ENCODE measurements around the gene AFAP1. TPM values are rescaled to one million over a fixed set of nuclear protein-coding genes. Genes with fewer than 3 reads are reported as not detected.

The AFAP1 gene
- total and polyA plus RNA-seq, 8 donors: 23.6 to 31.4 (median 27.4) TPM

DNA sequence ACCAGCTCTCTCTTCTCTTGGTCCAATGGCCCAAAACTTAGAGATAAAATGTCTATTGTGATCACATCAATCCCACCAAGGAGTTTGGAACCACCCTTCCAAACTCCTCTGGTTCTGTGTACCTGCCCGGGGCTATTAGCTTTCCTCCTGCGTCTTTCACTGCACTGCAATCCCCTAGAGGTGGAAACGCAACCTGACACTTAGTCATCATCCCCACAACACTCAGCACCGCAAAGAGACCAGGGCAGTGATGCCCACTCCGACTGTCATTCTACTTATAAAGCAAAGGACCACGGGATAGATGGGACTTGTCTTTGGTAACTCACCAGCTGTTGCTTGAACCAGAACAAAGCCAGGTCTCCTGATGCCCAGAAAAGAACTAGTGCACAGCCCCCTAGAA, 22.0 kb downstream of the AFAP1 start:
- no peak for ATAC-seq
- H3K36me3 ChIP-seq: no peaks in the 10 kb centered on the region
- DNase-seq: no peak
- H3K27me3 ChIP-seq: no peaks in the 10 kb centered on the region
- H3K4me3 ChIP-seq: no peak overlapping the region
- no peak overlapping the region for H3K27ac ChIP-seq
- TF ChIP-seq, protein P1, sequence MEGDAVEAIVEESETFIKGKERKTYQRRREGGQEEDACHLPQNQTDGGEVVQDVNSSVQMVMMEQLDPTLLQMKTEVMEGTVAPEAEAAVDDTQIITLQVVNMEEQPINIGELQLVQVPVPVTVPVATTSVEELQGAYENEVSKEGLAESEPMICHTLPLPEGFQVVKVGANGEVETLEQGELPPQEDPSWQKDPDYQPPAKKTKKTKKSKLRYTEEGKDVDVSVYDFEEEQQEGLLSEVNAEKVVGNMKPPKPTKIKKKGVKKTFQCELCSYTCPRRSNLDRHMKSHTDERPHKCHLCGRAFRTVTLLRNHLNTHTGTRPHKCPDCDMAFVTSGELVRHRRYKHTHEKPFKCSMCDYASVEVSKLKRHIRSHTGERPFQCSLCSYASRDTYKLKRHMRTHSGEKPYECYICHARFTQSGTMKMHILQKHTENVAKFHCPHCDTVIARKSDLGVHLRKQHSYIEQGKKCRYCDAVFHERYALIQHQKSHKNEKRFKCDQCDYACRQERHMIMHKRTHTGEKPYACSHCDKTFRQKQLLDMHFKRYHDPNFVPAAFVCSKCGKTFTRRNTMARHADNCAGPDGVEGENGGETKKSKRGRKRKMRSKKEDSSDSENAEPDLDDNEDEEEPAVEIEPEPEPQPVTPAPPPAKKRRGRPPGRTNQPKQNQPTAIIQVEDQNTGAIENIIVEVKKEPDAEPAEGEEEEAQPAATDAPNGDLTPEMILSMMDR (IDR thresholded peaks at IDR 0.05): no peak
- intact Hi-C loops (cut with DNase I): no loop called here
- no peaks in the 10 kb centered on the region for H3K4me1 ChIP-seq
- no peaks in the 10 kb centered on the region for H3K9me3 ChIP-seq

DNA sequence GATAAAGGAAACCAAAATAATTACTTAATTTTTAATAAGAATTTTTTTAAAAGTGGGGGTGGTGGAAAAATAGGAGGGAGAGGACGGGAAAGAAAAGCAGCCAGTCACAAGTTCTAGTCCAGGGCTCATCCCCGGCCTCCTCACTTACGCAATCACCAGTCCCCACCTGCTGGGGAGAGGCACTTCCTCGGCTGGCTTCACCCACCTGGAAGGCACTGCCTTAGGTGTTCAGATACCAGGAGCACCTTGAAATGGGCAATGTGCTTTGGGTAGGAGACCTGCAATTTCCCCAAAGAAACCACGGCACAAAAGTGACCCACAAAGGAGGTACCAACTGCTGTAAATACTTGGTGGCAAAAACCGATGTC, 23.8 kb downstream of the AFAP1 start:
- intact Hi-C loops (cut with DNase I): no loop called here
- H3K27ac ChIP-seq: no peak overlapping the region
- H3K4me3 ChIP-seq: no peak overlapping the region
- TF ChIP-seq, protein P1 (IDR thresholded peaks at IDR 0.05): no peak
- peaks cover 0 to 3% of the 10 kb centered on the region in 2 donors for H3K4me1 ChIP-seq
- ATAC-seq (no peak), DNase-seq (no peak)
- no peaks in the 10 kb centered on the region for H3K27me3 ChIP-seq
- H3K36me3 ChIP-seq: no peaks in the 10 kb centered on the region
- H3K9me3 ChIP-seq: no peaks in the 10 kb centered on the region

DNA sequence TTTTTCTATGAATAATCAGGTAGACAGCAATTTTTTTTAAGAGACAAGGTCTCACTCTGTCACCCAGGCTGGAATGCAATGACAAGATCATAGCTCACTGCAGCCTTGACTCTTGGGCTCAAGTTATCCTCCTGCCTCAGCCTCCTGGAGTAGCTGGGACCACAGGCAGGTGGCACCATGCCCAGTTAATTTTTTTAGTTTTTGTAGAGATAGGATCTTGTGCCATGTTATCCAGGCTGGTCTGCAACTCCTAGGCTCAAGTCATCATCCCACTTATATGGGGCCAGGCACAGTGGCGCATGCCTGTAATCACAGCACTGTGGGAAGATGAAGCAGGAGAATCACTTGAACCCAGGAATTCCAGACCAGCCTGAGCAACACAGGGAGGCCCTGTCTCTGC, 26.8 kb downstream of the AFAP1 start:
- Histone ChIP-seq H3K9me3 (no peaks in the 10 kb centered on the region), H3K4me1 (peaks cover 9 to 21% of the 10 kb centered on the region in 2 donors), H3K27ac (no peak overlapping the region), H3K27me3 (no peaks in the 10 kb centered on the region), H3K36me3 (no peaks in the 10 kb centered on the region), H3K4me3 (no peak overlapping the region)
- DNase-seq (no peak), ATAC-seq (no peak)
- intact Hi-C loops (cut with DNase I): no loop called here
- TF ChIP-seq, protein P1 (IDR thresholded peaks at IDR 0.05): no peak

DNA sequence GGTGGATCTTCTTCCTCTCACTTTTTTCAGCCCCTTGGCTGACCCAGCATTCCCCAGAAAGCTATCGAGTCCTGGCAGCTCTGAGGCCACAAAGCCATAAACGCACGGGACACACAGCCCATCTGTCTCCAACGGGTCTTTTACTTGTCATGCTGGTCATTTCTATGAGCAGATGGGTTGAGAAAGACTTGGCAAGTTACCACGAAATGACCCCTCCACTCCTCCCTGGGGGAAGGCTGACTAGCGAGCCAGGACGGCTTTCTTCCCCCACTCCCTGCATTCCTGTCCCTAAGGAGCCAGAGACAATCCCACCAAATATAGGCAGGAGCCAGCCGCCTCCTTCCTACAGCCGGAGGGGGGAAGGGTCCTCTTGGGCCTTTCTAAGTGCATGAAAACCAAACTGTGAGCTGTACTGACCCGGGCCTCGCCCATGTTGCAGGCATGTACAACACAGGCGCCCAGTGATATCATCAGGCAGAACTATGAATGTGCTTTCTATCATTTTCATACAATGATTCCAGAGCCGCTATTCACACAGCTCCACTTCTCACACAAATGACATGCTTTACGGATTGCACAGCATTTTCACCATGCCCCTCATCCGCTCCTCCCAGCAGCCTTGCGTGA, 28.6 kb downstream of the AFAP1 start:
- peak overlapping the region; percentile 38 to 72 for H3K27ac ChIP-seq
- intact Hi-C loops (cut with DNase I): no loop called here
- ATAC-seq (peak; percentile 55), DNase-seq (peak in 3 of 4 donors; percentile 39 to 92 (median 89))
- no peaks in the 10 kb centered on the region for H3K9me3 ChIP-seq
- H3K36me3 ChIP-seq: no peaks in the 10 kb centered on the region
- no peaks in the 10 kb centered on the region for H3K27me3 ChIP-seq
- TF ChIP-seq, protein P1 (IDR thresholded peaks at IDR 0.05): no peak
- H3K4me1 ChIP-seq: peaks cover 9 to 21% of the 10 kb centered on the region in 2 donors
- no peak overlapping the region for H3K4me3 ChIP-seq

DNA sequence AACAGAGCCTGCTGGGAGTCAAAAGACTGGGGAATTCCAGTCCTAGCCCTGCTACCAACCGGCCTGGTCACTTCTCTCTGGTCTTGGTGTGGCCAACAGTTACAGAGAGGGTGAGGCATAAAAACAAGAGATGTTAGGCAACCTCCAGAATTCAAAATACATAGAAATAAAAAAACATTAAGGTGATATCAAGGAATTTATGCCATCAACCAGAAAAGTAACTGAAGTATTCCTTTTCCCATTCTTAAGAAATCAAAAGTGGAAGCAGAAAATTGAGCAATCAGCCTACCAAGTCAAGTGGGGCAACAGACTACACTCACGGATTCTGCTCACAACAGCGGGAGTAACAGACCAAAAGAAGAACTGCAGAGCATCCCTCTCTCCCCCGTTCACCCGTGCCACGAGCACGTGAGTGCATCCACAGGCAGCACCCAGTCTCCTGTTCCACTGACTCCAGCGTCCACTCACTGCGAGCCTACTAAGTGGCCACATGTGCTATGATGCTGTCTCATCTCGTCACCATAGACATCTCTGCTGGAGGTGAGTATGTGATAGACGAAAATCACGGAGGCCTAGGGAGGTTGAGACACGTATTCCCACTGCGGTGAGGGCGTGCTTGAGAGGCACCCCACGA, 29.3 kb downstream of the AFAP1 start:
- ATAC-seq (peak; percentile 79), DNase-seq (peak in 2 of 4 donors; percentile 41 to 74)
- H3K27ac ChIP-seq: peak overlapping the region; percentile 38 to 72
- H3K4me3 ChIP-seq: no peak overlapping the region
- no peaks in the 10 kb centered on the region for H3K27me3 ChIP-seq
- H3K36me3 ChIP-seq: no peaks in the 10 kb centered on the region
- peaks cover 9 to 21% of the 10 kb centered on the region in 2 donors for H3K4me1 ChIP-seq
- TF ChIP-seq, protein P1 (IDR thresholded peaks at IDR 0.05): no peak
- no peaks in the 10 kb centered on the region for H3K9me3 ChIP-seq
- intact Hi-C loops (cut with DNase I): no loop called here

Measured in left lung (tissue), 10 donors.